HG03521 (cell line): ENCODE results near the gene GSTO2.

Experiments
- ATAC-seq: cut with Tn5 transposase; IDR thresholded peaks from one replicate; pipeline ENCODE4 v1.9.1; 2021; ENCODE audit warnings: mild to moderate bottlenecking, moderate library complexity; ENCODE audit not compliant: unreplicated experiment

The GSTO2 gene

DNA sequence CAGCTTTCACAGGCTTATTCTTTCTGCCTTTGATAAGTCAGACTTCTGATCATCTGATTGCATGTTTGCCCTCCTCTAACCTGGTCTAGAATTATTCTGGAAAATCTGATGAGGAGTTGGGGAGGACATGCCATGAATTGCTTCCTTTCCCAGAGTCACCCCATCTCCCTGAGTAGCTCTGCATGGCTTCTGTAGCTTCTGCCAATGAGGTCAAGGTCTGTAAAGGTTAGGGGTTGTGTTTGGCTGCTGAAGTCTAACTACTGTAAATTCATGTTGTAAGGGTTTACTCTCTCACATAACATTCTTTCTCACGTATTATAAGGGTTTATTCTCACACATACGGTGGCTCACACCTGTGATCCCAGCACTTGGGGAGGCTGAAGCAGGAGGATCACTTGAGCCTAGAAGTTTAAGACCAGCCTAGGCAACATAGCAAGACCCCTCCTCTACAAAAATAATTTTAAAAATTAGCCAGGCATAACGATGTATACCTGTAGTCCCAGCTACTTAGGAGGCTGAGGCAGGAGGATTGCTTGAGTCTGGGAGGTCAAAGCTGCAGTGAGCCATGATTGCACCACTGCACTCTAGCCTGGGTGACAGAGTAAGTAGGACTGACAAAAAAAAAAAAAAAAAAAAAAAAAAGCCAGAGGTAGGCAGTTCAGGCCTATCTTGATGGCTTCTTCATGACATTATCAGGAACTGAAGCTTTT is 10.7 kb downstream of the GSTO2 start:
- ATAC-seq = no peak

DNA sequence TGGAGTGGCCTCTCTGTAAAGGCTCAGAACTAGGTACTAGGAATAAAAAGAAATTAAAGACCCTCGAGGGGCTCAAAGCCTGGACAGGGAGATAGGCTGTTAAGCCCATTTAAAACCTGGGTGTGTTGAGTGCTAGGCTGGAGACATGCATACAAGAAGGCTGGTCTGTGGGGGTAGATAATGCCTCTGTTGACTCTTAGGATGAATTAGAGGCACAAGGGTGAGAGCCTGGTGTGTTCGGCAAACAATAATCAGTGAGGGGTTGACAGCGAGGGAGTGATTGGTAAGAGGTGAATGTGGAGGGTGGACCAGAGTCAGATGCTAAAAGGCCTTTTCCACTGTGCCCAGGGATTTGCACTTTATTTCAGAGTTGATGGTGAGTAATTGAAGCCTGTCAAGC is 12.7 kb downstream of the GSTO2 start:
- no peak for ATAC-seq

DNA sequence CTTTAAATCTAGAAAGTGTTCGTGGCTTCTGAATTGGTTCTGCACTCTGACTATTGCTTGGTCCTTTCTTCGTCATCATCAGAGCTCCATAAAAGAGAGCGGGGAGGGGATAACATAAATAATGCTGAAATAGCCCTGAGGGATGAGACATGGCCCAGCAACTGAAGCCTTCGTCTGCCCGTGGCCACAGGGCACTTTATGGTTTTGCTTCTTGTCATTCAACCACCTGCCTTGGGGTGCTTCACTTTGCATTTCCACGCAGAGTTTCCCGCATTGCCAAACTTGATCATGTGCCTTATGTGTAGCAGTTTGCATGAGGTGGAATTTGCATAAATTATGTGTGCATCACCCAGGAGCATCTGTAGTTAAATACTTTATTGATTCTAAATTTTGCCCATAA is 15.9 kb downstream of the GSTO2 start:
- no peak for ATAC-seq

DNA sequence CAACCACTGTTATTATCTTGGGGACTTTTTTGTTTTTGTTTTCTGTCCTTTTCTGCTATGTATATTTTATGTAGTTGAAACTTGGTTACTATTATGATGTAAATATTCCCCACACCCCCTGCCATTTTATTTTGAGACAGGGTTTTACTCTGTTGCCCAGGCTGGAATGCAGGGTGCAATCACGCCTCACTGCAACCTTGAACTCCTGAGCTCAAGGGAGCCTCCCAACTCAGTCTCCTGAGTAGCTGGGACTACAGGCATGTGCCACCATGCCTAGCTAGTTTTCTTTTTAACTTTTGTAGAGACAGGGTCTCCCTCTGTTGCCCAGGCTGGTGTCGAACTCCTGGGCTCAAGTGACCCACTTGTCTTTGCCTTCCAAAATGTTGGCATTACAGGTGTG is 18.0 kb downstream of the GSTO2 start:
- no peak for ATAC-seq

DNA sequence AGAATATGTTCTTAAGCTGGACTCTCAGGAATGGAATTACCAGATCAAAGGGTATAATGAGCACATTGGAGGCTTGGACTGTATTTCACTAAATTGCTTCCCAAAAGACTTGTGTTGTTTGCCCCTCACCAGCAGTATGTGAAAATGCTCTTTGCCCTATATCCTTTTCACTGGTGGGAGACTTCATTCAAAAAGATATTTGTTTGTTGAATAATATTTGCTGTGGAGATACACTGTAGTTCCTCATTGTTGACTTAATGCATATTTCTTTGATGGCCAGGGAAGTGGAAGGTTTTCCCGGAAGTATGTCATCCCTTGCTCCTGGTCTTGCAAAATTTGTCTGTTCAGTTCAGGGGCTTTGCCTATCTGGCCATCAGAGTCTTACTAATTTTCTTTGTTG is 19.4 kb downstream of the GSTO2 start:
- no peak for ATAC-seq

DNA sequence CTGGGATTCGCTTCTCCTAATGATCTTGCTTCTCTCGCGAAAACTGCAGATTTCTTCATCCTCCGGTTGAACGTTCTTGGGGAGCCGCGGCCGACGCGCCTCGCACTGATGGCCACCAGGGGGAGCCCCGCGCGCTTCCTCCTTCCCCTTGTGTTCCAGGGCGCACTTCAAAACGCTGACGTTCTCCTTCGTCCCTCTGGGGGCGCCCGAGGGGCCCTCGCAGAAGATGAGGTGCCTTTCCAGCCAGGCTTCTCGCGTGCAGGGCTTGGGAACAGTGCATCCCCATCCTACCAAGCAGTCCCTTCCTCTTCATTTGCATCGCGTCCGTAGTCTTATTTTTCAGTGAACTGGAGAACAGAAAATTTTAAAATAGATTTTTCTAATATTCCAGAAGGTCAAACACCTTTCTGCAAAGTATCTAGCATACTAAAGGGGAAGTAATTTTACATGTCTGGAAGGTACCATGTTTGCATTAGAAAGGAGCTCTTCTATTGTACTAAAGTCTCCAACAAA is 22.5 kb downstream of the GSTO2 start:
- peak; percentile 98 for ATAC-seq

DNA sequence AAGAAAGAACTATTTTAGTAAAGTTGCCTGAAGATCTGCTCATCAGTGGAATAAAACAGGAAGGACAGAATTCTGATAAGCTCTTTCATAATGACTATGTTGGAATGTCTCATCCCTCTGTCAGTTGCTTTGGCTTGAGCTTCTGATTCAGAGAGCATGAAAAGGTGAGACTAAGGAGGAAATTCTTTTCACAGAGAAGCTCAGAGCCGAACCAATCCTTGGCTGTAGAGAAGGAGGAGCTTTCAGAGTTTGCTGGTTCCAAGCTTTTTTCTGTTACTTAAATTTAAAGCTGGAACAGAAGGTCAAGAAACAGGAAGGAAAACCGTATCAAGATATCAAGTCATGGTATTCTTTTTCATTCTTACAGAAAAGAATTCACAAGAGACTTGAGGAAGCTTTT is 24.0 kb downstream of the GSTO2 start:
- ATAC-seq = no peak

DNA sequence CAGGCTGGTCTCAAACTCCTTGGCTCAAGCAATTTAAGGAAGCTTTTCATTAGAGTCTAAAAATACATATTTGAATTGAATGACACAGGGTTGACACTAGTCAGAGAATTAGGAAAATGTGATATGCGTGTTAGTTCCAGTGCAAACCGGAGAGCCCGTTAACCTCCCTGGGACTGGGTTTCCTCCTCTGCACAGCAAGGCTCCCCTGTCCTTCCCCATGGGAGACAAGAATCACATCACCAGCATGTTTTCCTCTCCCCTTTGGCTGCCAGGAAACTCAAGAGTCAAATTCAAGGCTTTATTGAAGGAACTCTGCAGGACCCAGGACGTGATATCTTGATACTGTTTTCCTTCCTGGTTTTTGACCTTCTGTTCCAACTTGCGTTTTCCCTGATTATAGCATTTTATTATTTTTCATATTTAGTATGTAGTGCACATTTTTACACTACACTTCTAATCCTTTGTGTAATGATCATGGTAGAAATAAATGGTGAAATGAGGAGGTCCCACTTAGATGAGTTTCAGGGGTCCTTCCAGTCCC is 24.9 kb downstream of the GSTO2 start:
- no peak for ATAC-seq

DNA sequence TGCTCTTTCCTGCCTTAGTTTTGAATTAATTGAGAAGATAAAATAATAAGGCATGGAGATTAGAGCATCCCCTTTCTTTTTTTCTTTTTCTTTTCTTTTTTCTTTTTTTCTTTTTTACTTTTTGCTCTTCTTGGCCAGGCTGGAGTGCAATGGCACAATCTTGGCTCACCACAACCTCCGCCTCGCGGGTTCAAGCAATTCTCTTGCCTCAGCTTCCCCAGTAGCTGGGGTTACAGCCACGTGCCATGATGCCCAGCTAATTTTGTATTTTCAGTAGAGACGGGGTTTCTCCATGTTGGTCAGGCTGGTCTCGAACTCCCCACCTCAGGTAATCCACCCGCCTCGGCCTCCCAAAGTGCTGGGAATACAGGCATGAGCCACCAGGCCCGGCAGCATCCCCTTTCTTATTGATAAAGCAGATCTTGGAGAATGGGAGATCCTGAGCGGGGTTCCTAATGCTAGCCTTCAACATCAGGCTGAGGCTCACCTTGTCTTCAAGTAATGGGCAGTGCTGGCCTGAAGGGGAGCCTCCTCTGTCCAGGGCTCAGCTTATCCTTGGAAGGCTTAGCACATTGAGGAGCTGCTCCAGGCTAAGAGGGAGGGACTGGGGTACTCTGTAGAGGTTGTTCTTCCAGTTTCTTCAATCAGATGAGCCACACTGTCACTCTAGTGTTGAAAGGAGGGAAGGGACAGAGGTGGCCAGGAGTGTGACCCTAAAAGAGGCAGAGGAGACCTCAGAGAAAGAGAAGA is 27.9 kb downstream of the GSTO2 start:
- no peak for ATAC-seq

DNA sequence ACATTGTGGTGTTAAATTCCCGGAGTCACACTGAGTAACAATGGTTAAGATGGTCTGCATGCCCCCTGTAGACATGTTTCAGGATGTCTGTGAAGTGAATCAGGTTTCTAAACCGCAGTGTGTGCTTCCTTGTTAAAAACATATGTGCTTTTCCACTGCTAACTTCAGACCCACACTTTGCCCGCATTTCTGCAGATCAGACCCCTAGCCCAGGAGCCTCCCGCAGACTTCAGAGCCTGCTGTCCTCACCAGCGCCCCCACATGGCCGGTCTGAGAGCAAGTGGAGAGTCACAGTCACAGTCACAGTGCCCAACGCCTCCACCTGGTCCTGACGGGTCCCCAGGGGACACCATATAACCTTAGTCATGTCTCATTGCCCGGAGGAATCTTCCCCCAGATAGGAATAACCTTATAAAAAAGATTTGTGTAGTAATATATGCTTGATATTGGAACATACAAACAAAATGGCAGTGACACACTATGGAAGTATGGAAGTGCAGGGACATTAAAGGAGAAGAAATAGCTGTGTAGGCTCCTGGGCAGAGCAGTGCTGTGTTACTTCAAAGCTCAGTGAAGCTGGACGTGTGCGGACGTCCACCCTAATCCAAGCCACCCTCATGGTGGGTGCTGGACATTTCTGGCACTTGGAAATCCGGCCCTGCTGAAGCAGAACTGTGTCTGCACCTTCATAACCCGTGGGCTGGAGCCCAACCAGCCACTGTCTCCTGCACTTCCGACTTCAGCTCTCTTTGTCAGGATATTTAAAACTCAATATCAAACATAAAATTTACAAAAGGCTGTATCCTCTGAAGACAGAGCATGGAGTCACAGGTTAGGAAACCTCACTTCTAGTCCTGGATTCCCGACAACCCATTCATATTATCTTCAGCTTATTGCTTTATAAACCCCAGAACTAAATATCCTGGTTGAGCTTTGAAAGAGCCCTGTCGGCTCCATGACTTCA is 29.0 kb downstream of the GSTO2 start:
- ATAC-seq = no peak

DNA sequence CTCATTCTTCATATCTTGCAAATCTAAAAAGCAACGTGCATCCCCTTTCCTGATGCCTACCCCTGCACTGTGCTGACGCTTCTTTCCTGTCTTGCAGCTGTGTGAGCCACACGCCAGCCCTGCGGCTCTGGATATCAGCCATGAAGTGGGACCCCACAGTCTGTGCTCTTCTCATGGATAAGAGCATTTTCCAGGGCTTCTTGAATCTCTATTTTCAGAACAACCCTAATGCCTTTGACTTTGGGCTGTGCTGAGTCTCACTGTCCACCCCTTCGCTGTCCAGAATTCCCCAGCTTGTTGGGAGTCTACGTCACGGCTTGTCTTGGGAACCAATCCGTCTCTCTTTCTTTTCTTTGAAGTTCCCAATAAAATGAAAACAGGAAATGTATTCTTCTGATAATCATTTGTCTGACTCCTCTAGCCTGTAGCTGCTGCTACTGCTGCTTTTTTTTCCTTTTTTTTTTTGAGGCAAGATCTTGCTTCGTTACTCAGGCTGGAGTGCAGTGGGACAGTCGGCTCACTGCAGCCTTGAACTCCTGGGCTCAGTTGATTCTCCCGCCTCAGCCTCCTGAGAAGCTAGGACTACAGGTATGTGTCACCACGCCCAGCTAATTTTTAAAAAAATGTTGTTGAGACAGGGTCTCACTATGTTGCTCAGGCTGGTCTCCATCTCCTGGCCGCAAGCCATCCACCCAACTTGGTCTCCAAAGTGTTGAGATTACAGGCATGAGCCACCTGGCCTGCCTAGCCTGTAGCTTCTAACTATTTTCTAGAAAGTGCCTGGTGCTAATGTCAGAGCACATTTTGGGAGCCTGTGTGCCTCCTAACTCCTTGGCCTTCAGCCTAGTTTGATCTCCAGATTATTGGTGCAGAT is 30.3 kb downstream of the GSTO2 start:
- ATAC-seq = no peak

DNA sequence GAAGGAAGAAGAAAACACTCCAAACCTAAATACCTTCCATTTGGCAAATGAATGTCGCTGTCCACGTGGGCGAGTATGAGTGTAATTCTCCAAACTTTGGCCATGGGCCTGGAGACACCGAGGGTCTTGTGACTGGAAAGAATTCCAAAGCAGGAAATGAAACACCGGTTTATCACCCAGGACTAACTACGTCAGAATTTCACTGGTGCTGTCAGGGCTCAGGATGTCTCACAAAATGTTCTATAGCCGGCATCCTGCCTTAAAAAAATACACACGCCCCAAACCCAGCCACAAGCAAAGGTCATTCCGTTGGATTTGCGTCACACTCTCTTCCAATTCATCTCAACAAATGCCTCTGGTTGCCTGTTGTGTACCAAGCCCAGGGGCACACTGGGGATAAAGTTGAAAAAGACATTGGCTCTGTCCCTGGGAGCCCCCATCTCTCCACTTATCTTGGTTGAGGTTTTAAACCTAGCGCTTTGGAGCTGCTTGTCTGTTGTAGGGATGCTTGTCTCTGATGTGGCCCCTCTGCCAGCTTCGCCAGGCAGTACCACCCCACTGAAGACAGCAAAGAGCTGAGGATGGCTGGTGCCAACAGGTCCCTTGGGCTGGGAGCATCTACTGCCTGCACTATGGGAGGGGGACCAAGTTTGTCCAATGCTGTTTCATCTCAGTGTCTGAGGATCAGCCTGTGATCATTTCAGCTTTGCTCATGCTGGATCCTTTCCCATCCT is 31.2 kb downstream of the GSTO2 start:
- ATAC-seq = no peak

DNA sequence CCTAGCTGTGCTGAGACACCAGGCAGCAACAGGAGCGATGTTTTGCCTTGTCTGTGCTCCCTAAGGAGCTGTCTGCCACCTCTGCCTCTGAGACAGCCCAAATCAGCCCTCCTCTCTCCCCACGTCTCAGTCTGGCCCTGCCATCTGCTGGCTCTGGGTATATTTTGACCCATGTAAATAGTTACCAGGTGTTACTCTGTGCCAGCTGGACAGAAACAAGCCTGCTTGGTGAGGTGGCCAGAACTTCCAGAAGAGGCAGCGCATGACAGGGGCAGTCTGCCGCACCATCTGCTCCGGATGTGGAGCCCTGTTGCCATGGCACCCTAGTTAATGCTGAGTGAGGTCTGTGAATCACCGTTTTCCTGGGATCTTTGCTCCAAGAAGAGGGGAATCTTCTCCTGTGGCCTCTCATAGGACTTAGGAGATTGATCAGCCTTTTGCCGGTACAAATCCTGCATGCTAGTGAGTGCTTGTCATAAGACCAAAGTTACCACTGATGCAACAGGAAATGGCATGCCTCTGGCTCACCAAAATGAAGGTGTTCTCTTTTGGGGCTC is 31.8 kb downstream of the GSTO2 start:
- no peak for ATAC-seq

DNA sequence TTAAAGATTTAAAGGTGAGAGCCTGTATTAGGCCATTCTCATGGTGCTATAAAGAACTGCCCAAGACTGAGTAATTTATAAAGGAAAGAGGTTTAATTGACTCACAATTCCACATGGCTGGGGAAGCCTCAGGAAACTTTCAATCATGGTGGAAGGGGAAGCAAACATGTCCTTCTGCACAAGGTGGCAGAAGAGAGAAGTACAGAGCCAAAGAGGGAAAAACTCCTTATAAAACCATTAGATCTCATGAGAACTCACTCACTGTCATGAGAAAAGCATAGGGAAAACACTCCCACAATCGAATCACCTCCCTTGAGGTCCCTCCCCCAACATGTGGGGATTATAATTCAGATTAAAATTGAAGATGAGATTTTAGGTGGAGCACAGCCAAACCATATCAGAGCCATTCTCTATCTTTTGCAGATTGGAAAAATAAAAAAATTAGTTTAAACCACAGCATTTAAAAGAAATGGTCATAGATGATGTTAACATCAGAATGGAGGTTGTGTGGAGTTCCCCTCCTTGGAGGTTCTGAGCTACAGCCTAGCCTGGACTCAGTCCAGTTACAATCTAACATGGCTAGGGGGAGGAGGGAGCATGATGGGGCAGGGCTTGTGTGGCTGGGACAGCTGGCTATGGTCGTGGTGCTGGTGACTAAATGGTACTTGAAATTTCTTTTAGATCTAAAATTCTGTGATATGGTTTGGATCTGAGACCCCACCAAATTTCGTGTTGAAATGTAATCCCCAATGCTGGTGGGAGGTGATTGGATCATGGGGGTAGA is 33.1 kb downstream of the GSTO2 start:
- no peak for ATAC-seq

DNA sequence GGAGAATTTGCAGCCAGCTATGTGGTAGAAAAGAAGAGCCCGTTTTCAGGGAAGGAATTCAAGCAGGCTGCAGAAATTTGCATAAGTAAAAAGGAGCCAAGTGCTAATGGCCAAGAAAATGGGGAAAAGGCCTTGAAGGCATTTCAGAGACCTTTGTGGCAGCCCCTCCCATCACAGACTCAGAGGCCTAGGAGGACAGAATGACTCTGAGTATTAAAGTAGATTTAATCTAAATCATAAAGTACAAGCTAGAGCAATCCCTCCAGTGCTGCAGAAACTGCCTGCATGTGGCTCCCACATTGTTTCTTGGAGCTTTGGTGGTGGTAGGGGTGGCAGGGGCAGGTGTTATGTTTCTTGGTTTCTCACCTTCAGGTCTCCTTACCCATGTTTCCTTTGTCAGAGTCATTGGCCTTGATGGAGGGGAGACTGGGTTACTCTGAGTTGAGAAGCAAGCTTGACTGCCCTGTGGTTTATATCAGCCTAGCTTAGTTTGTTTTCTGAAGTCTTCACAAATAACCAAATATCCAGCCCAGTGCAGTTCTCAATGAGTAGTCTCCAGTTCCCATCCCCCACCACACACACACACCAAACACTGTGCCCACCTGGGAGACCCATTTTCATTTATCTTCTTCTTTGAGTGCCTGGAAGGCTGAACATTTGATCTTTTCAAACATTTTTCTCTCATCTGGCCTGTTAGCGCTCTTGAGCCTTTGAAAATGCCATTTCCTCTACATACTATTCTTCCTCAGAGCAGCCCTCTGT is 34.8 kb downstream of the GSTO2 start:
- no peak for ATAC-seq

DNA sequence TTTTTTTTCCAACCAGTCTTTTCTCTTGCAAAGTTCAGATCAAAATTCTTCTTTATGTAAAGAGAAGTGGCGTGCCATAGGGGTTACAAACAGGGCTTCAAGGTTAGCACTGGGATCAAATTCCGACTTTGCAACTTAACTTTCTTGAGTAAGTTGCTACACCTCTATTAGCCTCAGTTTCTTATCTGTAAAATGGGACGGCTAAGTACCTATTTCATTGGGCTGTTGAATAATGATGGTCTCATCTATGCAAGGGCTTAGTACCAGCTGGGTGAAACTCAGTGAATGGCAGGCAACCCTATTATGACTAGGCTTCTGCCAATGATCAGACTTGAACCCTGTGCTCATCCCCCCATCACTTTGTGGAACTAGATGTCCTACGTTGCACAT is 35.4 kb downstream of the GSTO2 start:
- no peak for ATAC-seq

DNA sequence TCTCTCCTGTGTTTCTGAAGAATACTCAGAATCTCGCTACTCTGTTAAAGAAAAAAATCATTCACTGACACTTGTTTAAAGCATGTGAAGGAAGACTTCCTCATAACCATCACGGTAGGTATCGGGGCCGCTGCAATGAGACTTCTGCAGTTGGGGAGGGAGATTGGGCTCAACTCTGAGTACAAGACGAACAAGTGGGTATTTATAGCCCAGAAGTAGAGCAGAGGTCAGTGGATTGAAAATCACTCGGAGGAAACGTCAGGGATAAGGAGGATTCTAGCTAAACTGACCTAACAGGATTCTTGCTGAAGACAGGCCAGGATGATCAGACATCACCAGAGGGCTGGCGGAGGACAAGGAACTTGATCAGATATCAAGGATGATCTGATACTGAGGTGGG is 35.9 kb downstream of the GSTO2 start:
- ATAC-seq = no peak

DNA sequence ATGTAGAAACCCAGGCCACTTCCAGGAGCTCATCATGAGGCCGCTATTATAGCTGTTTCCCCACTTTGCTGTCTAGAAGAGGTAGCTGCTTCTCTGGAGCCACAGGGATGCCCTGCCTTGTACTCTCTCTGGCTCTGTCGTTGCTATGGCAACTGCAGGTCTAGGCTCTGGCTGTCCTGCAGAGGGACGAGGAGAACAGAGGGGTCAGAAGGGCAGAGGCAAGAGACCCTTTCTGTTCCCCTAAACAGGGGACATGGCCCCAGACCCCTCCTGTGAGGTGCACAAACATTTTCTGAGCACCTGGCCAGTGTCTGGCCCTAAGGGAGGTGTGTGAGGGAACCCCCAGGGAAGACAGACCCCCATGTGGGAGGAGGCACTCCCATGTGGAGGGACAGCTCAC is 37.9 kb downstream of the GSTO2 start:
- no peak for ATAC-seq
